Choroid plexus epithelial cell (primary cell): ENCODE measurements around the gene GALNT13.

ENCODE experiments used
- DNase-seq: peaks from one replicate; pipeline ENCODE4 v3.0.0-alpha.2; 2010; ENCODE audit warnings: low read depth
- H3K4me3 ChIP-seq: 2 replicates; pipeline ENCODE4 v1.5.1; 2011; ENCODE audit warnings: low read depth, mild to moderate bottlenecking, control low read depth, low read length, moderate library complexity
- CTCF ChIP-seq: conservative IDR thresholded peaks from 2 replicates; pipeline ENCODE4 v1.5.1; 2011; ENCODE audit warnings: low read depth, mild to moderate bottlenecking, control low read depth, inconsistent platforms, low read length, moderate library complexity

GALNT13 gene

GRCh38 chr2:154338352-154338967 is 466.7 kb downstream of the GALNT13 start:
- no peak overlapping the region for H3K4me3 ChIP-seq
- no peak for TF ChIP-seq CTCF
- no peak for DNase-seq

- no peak overlapping the region for H3K4me3 ChIP-seq
- no peak for DNase-seq
- TF ChIP-seq CTCF, result no peak
These were observed 471.6 kb downstream of the GALNT13 start for GRCh38 chr2:154343282-154343681.

GRCh38 chr2:154350911-154351310 is 479.2 kb downstream of the GALNT13 start:
- no peak for TF ChIP-seq CTCF
- no peak for DNase-seq
- H3K4me3 ChIP-seq, result no peak overlapping the region

- TF ChIP-seq CTCF, result no peak
- DNase-seq, result no peak
- H3K4me3 ChIP-seq, result no peak overlapping the region
These were observed 489.6 kb downstream of the GALNT13 start for GRCh38 chr2:154361276-154361675.

- TF ChIP-seq CTCF, result no peak
- no peak for DNase-seq
- no peak overlapping the region for H3K4me3 ChIP-seq
These were observed 496.4 kb downstream of the GALNT13 start for GRCh38 chr2:154368153-154368552.

- no peak overlapping the region for H3K4me3 ChIP-seq
- no peak for DNase-seq
- no peak for TF ChIP-seq CTCF
These were observed 499.2 kb downstream of the GALNT13 start for GRCh38 chr2:154370873-154371272.

- TF ChIP-seq CTCF, result no peak
- DNase-seq, result no peak
- no peak overlapping the region for H3K4me3 ChIP-seq
These were observed 502.7 kb downstream of the GALNT13 start for GRCh38 chr2:154374416-154374815.
